Measurements from ENCODE around the gene TMEM184A. TPM values are rescaled to one million over a fixed set of nuclear protein-coding genes. Genes with fewer than 3 reads are reported as not detected.
A peak's percentile ranks its signal among the peaks of the same experiment; 100 is the strongest.

TMEM184A gene
- total and polyA plus RNA-seq, 2 of the 13 experiments (the other 11 are each of a cell fraction or from before 2014, with no cell fraction given): 9.5 to 20.4 TPM

DNA sequence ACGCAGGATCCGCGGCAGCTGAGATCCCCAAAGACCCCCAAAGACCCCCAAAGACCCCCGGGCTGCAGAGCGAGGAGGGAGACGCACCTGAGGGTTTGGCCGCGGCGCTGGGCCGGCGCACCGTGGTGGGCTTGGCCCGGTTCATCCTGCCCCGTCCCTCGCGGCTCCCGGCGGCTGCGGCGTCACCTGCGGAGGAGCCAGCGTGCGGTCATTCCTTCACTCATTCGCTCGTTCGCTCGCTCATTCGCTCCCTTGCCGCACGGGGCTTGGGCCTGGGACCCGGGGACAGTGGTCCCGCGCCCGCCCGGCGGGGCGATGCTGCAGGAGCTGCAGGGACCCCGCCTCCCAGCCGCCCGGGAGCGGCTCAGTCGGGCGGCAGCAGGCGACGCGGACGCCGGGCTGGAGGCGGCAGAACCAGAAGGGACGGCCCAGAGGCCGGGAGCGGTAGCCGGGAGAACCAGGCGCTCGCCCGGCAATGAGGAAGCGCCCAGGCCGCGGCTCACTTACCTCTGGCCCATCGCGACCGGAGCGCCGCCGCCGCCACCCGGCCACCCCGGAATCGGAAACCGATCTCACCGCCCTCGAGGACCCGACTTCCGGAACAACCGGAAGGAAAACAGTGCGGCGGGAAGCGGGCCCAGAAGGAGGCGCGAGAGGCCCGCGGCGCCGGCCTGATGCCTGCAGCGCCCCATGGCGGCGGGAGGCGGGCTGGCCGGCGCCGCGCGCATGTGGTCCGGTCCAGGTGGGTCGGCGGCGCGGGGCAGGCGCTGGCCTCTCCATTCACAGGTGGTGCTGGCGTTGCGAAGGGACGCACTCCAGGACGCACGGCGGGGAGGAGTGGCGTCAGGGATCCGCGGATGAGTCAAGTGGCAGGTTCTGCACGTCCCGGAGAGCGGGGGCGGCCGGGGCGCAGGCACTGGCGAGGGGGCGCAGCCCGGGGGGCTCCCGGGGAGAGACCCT lies 51.9 kb downstream of the TMEM184A start, which contains the start of gene INTS1 (continued):
- TF ChIP-seq, protein P1, sequence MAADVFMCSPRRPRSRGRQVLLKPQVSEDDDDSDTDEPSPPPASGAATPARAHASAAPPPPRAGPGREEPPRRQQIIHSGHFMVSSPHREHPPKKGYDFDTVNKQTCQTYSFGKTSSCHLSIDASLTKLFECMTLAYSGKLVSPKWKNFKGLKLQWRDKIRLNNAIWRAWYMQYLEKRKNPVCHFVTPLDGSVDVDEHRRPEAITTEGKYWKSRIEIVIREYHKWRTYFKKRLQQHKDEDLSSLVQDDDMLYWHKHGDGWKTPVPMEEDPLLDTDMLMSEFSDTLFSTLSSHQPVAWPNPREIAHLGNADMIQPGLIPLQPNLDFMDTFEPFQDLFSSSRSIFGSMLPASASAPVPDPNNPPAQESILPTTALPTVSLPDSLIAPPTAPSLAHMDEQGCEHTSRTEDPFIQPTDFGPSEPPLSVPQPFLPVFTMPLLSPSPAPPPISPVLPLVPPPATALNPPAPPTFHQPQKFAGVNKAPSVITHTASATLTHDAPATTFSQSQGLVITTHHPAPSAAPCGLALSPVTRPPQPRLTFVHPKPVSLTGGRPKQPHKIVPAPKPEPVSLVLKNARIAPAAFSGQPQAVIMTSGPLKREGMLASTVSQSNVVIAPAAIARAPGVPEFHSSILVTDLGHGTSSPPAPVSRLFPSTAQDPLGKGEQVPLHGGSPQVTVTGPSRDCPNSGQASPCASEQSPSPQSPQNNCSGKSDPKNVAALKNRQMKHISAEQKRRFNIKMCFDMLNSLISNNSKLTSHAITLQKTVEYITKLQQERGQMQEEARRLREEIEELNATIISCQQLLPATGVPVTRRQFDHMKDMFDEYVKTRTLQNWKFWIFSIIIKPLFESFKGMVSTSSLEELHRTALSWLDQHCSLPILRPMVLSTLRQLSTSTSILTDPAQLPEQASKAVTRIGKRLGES (CRISPR knock-in tag; IDR thresholded peaks at IDR 0.05; ENCODE audit: borderline replicate concordance): no peak
- TF ChIP-seq, protein P2, sequence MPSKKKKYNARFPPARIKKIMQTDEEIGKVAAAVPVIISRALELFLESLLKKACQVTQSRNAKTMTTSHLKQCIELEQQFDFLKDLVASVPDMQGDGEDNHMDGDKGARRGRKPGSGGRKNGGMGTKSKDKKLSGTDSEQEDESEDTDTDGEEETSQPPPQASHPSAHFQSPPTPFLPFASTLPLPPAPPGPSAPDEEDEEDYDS (CRISPR knock-in tag; IDR thresholded peaks at IDR 0.05): no peak
- TF ChIP-seq, protein P3, sequence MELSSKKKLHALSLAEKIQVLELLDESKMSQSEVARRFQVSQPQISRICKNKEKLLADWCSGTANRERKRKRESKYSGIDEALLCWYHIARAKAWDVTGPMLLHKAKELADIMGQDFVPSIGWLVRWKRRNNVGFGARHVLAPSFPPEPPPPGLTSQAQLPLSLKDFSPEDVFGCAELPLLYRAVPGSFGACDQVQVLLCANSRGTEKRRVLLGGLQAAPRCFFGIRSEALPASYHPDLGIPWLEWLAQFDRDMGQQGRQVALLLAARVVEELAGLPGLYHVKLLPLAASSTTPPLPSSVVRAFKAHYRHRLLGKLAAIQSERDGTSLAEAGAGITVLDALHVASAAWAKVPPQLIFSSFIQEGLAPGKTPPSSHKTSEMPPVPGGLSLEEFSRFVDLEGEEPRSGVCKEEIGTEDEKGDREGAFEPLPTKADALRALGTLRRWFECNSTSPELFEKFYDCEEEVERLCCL (CRISPR knock-in tag; IDR thresholded peaks at IDR 0.05; ENCODE audit: borderline replicate concordance): no peak
- TF ChIP-seq ZSCAN9 (CRISPR knock-in tag; IDR thresholded peaks at IDR 0.05; ENCODE audit: borderline replicate concordance) (no peak), ZNF589 (CRISPR knock-in tag; conservative IDR thresholded peaks at IDR 0.05) (no peak), EEA1 (CRISPR knock-in tag; IDR thresholded peaks at IDR 0.05; ENCODE audit: borderline replicate concordance) (peak; percentile 72; the same call in 1 of the 2 replicates), PTBP1 (IDR thresholded peaks at IDR 0.05; ENCODE audit: low read depth, low read length, poor library complexity, severe bottlenecking) (no peak)
- TF ChIP-seq, protein P4, sequence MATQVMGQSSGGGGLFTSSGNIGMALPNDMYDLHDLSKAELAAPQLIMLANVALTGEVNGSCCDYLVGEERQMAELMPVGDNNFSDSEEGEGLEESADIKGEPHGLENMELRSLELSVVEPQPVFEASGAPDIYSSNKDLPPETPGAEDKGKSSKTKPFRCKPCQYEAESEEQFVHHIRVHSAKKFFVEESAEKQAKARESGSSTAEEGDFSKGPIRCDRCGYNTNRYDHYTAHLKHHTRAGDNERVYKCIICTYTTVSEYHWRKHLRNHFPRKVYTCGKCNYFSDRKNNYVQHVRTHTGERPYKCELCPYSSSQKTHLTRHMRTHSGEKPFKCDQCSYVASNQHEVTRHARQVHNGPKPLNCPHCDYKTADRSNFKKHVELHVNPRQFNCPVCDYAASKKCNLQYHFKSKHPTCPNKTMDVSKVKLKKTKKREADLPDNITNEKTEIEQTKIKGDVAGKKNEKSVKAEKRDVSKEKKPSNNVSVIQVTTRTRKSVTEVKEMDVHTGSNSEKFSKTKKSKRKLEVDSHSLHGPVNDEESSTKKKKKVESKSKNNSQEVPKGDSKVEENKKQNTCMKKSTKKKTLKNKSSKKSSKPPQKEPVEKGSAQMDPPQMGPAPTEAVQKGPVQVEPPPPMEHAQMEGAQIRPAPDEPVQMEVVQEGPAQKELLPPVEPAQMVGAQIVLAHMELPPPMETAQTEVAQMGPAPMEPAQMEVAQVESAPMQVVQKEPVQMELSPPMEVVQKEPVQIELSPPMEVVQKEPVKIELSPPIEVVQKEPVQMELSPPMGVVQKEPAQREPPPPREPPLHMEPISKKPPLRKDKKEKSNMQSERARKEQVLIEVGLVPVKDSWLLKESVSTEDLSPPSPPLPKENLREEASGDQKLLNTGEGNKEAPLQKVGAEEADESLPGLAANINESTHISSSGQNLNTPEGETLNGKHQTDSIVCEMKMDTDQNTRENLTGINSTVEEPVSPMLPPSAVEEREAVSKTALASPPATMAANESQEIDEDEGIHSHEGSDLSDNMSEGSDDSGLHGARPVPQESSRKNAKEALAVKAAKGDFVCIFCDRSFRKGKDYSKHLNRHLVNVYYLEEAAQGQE (IDR thresholded peaks at IDR 0.05; ENCODE audit: borderline replicate concordance in 1 of 2, low read depth in 1 of 2, low read length in 2 of 2): no peak; a peak in 1 of 4 replicates
- TF ChIP-seq, protein P5, sequence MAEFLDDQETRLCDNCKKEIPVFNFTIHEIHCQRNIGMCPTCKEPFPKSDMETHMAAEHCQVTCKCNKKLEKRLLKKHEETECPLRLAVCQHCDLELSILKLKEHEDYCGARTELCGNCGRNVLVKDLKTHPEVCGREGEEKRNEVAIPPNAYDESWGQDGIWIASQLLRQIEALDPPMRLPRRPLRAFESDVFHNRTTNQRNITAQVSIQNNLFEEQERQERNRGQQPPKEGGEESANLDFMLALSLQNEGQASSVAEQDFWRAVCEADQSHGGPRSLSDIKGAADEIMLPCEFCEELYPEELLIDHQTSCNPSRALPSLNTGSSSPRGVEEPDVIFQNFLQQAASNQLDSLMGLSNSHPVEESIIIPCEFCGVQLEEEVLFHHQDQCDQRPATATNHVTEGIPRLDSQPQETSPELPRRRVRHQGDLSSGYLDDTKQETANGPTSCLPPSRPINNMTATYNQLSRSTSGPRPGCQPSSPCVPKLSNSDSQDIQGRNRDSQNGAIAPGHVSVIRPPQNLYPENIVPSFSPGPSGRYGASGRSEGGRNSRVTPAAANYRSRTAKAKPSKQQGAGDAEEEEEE (CRISPR knock-in tag; IDR thresholded peaks at IDR 0.05; ENCODE audit: borderline replicate concordance): no peak
- TF ChIP-seq, protein P6, sequence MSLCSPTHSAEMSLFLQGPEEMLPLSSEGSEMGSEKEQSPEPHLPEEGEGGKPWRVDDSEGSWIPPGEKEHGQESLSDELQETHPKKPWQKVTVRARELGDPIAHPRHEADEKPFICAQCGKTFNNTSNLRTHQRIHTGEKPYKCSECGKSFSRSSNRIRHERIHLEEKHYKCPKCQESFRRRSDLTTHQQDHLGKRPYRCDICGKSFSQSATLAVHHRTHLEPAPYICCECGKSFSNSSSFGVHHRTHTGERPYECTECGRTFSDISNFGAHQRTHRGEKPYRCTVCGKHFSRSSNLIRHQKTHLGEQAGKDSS (CRISPR knock-in tag; IDR thresholded peaks at IDR 0.05; ENCODE audit: borderline replicate concordance, low read depth): peak; percentile 70

All from HepG2 (cell line).